ENCODE measurements around the gene SGMS1.

Gene SGMS1

DNA sequence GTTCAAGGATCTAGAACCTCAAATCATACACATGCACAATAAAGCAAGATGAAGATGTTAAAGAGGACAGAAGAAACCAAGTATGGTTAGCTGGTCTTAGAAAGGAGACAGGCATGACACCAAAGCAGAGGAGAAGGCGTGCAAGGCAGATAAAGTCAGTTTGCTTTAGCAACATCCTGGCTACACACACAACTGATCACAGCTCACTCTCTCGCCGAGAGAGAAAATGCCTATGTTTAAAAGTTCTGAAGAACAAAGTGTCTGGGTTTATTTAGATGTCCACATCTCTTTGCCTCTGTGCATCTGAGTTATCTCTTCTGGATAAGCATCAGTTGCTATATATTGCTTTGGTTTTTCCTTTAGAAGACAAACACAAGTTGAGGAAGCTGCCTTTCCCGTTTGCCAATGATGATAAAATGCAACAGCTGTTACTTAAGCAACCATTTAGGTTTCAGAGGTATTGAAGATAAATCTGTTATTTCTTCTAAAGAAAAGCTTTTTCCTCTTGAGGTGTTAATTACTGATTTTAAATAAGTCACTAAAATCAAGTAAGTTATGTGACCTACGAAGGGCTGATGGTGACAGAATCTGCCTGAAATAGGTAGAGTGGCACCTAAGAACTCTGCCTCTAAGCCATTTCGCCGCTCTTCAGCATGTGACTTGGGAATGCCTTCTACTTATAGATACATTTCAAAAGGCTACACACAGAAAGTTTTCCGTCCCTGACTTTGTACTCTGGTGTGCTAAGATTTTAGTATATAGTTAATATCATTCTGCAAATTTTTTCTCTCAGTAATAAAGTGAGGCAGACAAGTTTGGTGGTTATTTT, 226.2 kb downstream of the SGMS1 start:
- DNase-seq (ENCODE audit: low read depth): no peak

- no peak for DNase-seq (ENCODE audit: low read depth)
These were observed 227.1 kb downstream of the SGMS1 start for GRCh38 chr10:50396491-50397311.

DNA sequence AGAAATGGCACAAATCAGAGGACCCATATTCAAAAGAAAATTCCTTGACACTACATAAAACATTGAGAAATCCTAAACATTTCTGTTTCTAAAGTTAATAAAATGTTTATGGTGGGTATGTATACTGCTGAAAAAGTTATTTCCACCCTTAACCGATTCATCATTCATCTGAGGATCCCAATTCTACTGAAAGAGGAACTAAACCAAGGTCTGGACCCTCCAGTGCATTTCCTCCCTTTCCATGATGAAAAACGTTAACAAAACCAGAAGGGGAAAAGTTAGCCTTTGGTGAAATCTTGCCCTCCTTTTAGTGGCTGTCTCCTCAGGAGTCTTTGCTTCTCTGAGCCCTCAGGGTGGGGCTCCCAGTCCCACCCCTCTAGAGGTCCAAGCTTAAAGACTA, 227.9 kb downstream of the SGMS1 start:
- DNase-seq (ENCODE audit: low read depth): no peak

DNA sequence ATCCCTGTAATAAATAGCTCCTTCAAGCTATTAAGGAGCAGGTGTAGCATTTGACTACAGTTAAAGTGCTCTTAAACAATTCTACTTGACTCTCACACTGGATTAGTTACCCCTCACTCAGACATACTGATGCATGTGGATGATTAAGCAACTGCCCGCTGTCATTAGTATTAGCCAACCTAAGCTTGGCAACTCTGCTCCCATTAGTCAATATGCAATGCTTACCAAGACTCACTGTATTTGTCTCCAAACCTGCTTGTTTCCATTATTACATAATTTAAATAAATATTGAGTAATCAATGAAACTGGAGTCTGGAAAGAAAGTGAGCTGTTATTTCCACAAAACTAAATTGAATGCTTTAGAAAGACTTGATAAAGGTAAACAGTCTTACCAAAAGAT, 228.5 kb downstream of the SGMS1 start:
- DNase-seq (ENCODE audit: low read depth): no peak

- DNase-seq (ENCODE audit: low read depth): no peak
These were observed 228.9 kb downstream of the SGMS1 start for GRCh38 chr10:50394832-50395231.

DNA sequence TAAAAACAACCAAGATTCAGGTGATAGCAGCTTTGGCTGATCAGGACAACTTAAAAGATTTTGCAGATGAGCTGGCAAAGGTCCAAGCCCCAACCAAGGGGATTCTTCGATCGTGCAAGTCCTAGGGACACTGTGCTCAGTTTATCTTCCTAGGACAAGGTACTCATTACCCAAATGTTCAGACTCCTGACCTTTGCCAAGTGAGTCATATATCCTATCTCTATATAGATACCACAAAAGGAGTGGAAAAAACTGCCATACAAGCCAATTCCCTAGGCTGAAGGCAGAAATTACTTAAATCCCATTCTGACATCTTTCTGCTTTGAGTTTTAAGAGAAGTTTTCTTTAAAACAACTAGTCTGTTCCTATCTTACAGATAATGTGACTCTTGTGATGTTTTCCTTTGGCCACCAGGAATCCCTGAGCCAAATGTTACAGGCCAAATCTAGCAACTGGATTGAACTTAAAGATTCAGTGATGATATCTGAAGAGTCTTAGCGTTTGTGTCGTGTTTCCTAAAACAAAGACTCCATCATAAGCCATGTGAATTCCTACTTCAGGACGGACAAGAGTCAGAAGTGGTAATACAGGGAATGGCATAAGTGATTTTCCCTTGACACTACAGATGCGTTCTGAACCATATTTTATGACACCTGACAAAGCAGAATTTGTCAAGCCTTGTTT, 229.8 kb downstream of the SGMS1 start:
- no peak for DNase-seq (ENCODE audit: low read depth)

- DNase-seq (ENCODE audit: low read depth): no peak
These were observed 230.6 kb downstream of the SGMS1 start for GRCh38 chr10:50392966-50393718.

GRCh38 chr10:50392426-50392825, 231.3 kb downstream of the SGMS1 start:
- DNase-seq (ENCODE audit: low read depth): no peak

DNA sequence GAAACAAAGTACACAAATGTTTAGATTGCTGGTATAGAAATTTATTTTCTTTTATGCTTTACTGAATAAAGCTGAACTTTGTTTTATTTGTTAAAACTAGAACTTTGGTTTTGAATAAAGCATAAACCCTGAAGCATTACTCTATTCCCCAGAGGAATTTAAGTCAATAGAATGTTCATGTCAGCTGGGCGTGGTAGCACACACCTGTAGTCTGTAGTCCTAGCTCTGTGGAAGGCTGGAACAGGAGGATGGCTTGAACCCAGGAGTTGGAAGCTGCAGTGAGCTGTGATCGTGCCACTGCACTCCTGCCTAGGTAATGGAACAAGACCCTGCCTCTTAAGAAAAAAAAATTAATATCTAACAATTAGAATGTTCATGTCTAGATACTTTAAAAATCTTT, 233.5 kb downstream of the SGMS1 start:
- DNase-seq (ENCODE audit: low read depth): no peak

DNA sequence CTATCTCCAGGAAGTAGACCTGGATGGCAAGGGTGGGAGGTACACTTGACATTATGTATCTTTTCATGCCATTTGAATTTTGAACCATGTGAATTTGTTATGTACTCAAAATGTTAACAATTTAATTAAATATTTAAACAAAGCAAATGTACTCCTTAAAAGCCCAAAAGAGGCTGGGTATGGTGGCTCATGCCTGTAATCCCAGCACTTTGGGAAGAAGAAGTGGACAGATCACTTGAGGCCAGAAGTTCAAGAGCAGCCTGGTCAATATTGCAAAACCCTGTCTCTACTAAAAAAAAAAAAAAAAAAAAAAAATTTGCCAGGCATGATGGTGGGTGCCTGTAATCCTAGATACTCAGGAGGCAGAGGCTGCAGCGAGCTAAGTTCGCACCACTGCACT, 235.6 kb downstream of the SGMS1 start:
- no peak for DNase-seq (ENCODE audit: low read depth)

GRCh38 chr10:50387732-50388073, 236.1 kb downstream of the SGMS1 start:
- DNase-seq (ENCODE audit: low read depth): no peak

DNA sequence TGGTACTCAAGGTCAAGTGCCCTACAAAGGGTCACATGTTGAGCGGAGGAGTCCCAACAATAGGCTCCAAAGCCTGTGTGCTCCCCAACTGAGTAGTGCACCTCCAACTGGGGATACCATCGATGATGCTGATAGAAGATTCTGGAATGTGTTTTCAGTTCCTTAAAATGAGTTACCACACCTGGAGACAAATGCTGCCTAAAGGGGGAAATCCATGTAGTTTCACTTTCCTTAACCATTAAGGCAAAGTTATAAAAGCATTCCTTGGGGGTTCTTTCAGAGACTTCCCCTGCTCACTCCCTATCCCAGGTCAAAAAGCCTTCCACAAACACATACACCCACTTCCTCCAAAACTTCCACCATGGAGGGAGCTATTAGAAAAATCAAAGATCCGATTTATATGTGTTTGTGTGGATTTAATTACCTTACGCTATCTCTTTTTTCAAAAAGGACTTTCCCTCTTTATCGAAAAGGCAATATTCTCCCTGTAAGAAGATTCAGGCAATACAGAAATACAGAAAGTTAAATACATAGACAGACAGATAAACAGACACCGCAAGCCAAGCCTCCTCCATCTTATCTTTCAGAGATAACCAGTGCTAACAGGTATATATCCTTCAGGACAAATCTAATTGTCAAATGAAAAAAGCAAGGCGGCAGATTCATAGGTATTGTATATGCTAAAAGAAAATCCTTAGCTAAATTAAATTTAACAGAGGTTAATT, 236.6 kb downstream of the SGMS1 start:
- no peak for DNase-seq (ENCODE audit: low read depth)

- DNase-seq (ENCODE audit: low read depth): no peak
These were observed 238.1 kb downstream of the SGMS1 start for GRCh38 chr10:50385624-50386023.

DNA sequence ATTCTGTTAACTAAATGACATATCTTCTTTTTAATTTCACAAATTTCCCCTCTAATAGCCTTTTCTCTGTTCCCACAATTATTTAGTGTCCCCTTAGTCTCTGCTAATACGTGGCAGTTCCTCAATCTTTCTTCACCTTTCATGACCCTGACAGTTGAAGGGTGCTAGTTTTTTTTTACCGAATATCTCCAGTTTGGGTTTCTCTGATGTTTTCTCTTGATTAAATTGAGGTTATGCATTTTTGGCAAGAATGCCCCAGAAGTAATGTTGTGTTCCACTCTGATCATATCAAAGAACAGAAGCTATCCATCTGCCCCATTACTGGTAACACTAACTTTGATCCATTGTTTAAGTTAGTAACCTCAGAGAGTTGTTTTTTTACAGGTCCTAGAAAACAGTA, 238.9 kb downstream of the SGMS1 start:
- DNase-seq (ENCODE audit: low read depth): no peak

DNA sequence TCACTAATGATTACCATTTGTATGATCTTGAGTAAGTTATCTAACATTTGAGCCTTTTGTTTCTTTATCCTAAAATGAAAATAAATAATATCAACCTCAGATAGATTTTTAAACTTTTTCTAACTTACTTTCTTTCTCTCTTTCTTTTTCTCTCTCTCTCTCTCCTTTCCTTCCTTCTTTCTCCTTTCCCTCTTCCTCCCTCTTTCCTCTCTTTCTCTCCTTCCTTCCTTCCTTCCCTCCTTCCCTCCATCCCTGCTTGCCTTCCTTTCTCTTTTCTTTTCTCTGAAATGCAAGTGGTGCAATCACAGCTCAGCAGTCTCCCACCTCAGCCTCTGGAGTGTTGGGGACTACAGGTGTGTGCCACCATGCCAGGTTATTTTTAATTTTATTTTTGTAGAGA, 239.5 kb downstream of the SGMS1 start:
- DNase-seq (ENCODE audit: low read depth): no peak

GRCh38 chr10:50382576-50383023, 241.2 kb downstream of the SGMS1 start:
- DNase-seq (ENCODE audit: low read depth): no peak

GRCh38 chr10:50381642-50382041, 242.1 kb downstream of the SGMS1 start:
- DNase-seq (ENCODE audit: low read depth): no peak

DNA sequence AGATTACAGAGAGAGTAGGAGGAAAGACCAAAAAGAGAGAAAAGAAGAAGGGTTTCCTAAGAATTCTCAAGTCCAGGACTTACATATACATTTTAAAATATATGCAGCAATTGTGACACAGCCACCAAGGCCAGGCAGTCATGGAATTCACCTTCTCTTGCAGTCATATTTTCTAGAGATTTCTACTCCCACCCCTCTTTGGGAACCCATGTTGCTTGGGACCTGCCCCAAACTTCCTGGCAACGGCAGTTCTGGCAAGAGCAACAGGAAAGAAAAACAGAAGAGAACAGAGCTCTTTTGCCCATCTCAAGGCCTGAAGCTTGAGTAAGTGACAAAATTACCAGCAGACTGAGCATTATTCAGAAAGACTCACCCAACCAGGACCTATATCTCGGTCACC, 244.1 kb downstream of the SGMS1 start:
- no peak for DNase-seq (ENCODE audit: low read depth)

- no peak for DNase-seq (ENCODE audit: low read depth)
These were observed 248.0 kb downstream of the SGMS1 start for GRCh38 chr10:50375745-50376144.

GRCh38 chr10:50375051-50375452, 248.7 kb downstream of the SGMS1 start:
- no peak for DNase-seq (ENCODE audit: low read depth)

- DNase-seq (ENCODE audit: low read depth): no peak
These were observed 249.8 kb downstream of the SGMS1 start for GRCh38 chr10:50373821-50374501.
